Fibroblast of villous mesenchyme (primary cell): Measurements from ENCODE around the gene ATL2. TPM values are rescaled to one million over a fixed set of nuclear protein-coding genes. Genes with fewer than 3 reads are reported as not detected.

ENCODE experiments used
- DNase-seq: peaks from one replicate; pipeline ENCODE4 v3.0.0-alpha.2; 2010; ENCODE audit warnings: low read depth
- H3K4me3 ChIP-seq: 2 replicates; pipeline ENCODE4 v1.5.1; 2011; ENCODE audit warnings: low read depth, mild to moderate bottlenecking, low read length
- CTCF ChIP-seq: IDR thresholded peaks from 2 replicates; pipeline ENCODE4 v1.5.1; 2012; ENCODE audit warnings: low read depth, mild to moderate bottlenecking, low read length; ENCODE audit not compliant: insufficient read depth
- total RNA-seq: library from RNA; depleted of rRNA; stranded (reverse); fragments of >200 nt; gene quantifications from 2 replicates; pipeline ENCODE4 v1.2.3, GENCODE V29; 2012

The ATL2 gene
- total RNA-seq, 1 donor = 65.6 TPM

GRCh38 chr2:38301969-38302702, 74.9 kb downstream of the ATL2 start:
- no peak for DNase-seq
- no peak overlapping the region for H3K4me3 ChIP-seq
- TF ChIP-seq CTCF = no peak

GRCh38 chr2:38301340-38301968, 75.6 kb downstream of the ATL2 start:
- DNase-seq = no peak
- no peak for TF ChIP-seq CTCF
- no peak overlapping the region for H3K4me3 ChIP-seq

GRCh38 chr2:38298539-38298938, 78.5 kb downstream of the ATL2 start:
- TF ChIP-seq CTCF = no peak
- no peak for DNase-seq
- H3K4me3 ChIP-seq = no peak overlapping the region

- TF ChIP-seq CTCF = no peak
- H3K4me3 ChIP-seq = no peak overlapping the region
- DNase-seq = no peak
Measured at GRCh38 chr2:38296197-38296780, 80.8 kb downstream of the ATL2 start.

GRCh38 chr2:38294597-38294996, 82.5 kb downstream of the ATL2 start:
- DNase-seq = no peak
- no peak for TF ChIP-seq CTCF
- no peak overlapping the region for H3K4me3 ChIP-seq

GRCh38 chr2:38293152-38293865, 83.8 kb downstream of the ATL2 start:
- TF ChIP-seq CTCF = no peak
- DNase-seq = no peak
- no peak overlapping the region for H3K4me3 ChIP-seq
